Parathyroid adenoma (tissue), 2 donors: ENCODE data around the gene XRCC4.

Source experiments
- H2AFZ ChIP-seq: fragments of 300-600 bp; sonication (generic); one replicate; pipeline ENCODE4 v1.7.0; 2017; ENCODE audit warnings: antibody characterized with exemption, mild to moderate bottlenecking
- H3K27ac ChIP-seq: fragments of 300-600 bp; sonication (generic); one replicate; pipeline ENCODE4 v1.7.0; 2017
- H3K27me3 ChIP-seq: fragments of 300-600 bp; sonication (generic); one replicate; pipeline ENCODE4 v1.7.0; 2017; ENCODE audit warnings: low read length; ENCODE audit not compliant: control insufficient read depth, insufficient read depth
- H3K36me3 ChIP-seq: fragments of 300-600 bp; sonication (generic); one replicate; pipeline ENCODE4 v1.7.0; 2017; ENCODE audit warnings: low read length; ENCODE audit not compliant: control insufficient read depth, insufficient read depth
- H3K4me1 ChIP-seq: fragments of 300-600 bp; sonication (generic); one replicate; pipeline ENCODE4 v1.7.0; 2017; ENCODE audit warnings: control low read depth
- H3K4me2 ChIP-seq: fragments of 300-600 bp; sonication (generic); one replicate; pipeline ENCODE4 v1.7.0; 2017; ENCODE audit warnings: low read length
- H3K4me3 ChIP-seq: fragments of 300-600 bp; sonication (generic); one replicate; pipeline ENCODE4 v1.7.0; 2017; ENCODE audit warnings: low read depth, low read length
- H3K79me2 ChIP-seq: fragments of 300-600 bp; sonication (generic); one replicate; pipeline ENCODE4 v1.7.0; 2017; ENCODE audit warnings: control low read depth
- H3K9ac ChIP-seq: fragments of 300-600 bp; sonication (generic); one replicate; pipeline ENCODE4 v1.7.0; 2017; ENCODE audit warnings: mild to moderate bottlenecking
- H3K9me3 ChIP-seq: fragments of 300-600 bp; sonication (generic); one replicate; pipeline ENCODE4 v1.7.0; 2017; ENCODE audit warnings: low read length; ENCODE audit not compliant: control insufficient read depth
- CTCF ChIP-seq: fragments of 300-600 bp; sonication (generic); IDR thresholded peaks from one replicate; pipeline ENCODE4 v1.7.0; 2017; ENCODE audit warnings: antibody characterized with exemption, mild to moderate bottlenecking
- donor health status: primary hyperparathyroidism.

XRCC4 gene

GRCh38 chr5:83097689-83098231 lies 20.4 kb downstream of the XRCC4 start:
- Histone ChIP-seq H2AFZ (no peak overlapping the region), H3K9me3 (no peaks in the 10 kb centered on the region), H3K27ac (no peak overlapping the region), H3K79me2 (no peaks in the 10 kb centered on the region), H3K4me3 (no peak overlapping the region), H3K9ac (no peak overlapping the region), H3K4me2 (no peak overlapping the region), H3K4me1 (peaks cover 7% of the 10 kb centered on the region), H3K27me3 (no peaks in the 10 kb centered on the region), H3K36me3 (no peaks in the 10 kb centered on the region)
- no peak for TF ChIP-seq CTCF

- Histone ChIP-seq H3K27ac (no peak overlapping the region), H3K79me2 (no peaks in the 10 kb centered on the region), H3K36me3 (no peaks in the 10 kb centered on the region), H3K4me1 (peaks cover 7% of the 10 kb centered on the region), H3K9me3 (no peaks in the 10 kb centered on the region), H3K4me3 (no peak overlapping the region), H3K4me2 (no peak overlapping the region), H2AFZ (no peak overlapping the region), H3K9ac (no peak overlapping the region), H3K27me3 (no peaks in the 10 kb centered on the region)
- no peak for TF ChIP-seq CTCF
These were observed 21.7 kb downstream of the XRCC4 start for GRCh38 chr5:83099001-83099400.

GRCh38 chr5:83099445-83099844 lies 22.1 kb downstream of the XRCC4 start:
- Histone ChIP-seq H3K79me2 (no peaks in the 10 kb centered on the region), H2AFZ (no peak overlapping the region), H3K9ac (no peak overlapping the region), H3K4me3 (no peak overlapping the region), H3K4me2 (no peak overlapping the region), H3K27me3 (no peaks in the 10 kb centered on the region), H3K27ac (no peak overlapping the region), H3K36me3 (no peaks in the 10 kb centered on the region), H3K4me1 (peaks cover 7% of the 10 kb centered on the region), H3K9me3 (no peaks in the 10 kb centered on the region)
- TF ChIP-seq CTCF = no peak

GRCh38 chr5:83101514-83101913 lies 24.2 kb downstream of the XRCC4 start:
- TF ChIP-seq CTCF = no peak
- no peak overlapping the region for H3K27ac ChIP-seq
- H3K4me2 ChIP-seq = no peak overlapping the region
- no peaks in the 10 kb centered on the region for H3K79me2 ChIP-seq
- no peak overlapping the region for H3K9ac ChIP-seq
- H3K4me1 ChIP-seq = peaks cover 7% of the 10 kb centered on the region
- no peak overlapping the region for H3K4me3 ChIP-seq
- no peaks in the 10 kb centered on the region for H3K27me3 ChIP-seq
- H3K9me3 ChIP-seq = no peaks in the 10 kb centered on the region
- H3K36me3 ChIP-seq = no peaks in the 10 kb centered on the region
- no peak overlapping the region for H2AFZ ChIP-seq

GRCh38 chr5:83102364-83102980 lies 25.1 kb downstream of the XRCC4 start:
- H3K4me1 ChIP-seq = peaks cover 7% of the 10 kb centered on the region
- no peak overlapping the region for H3K4me3 ChIP-seq
- H2AFZ ChIP-seq = no peak overlapping the region
- H3K9ac ChIP-seq = no peak overlapping the region
- no peaks in the 10 kb centered on the region for H3K79me2 ChIP-seq
- no peak for TF ChIP-seq CTCF
- no peaks in the 10 kb centered on the region for H3K9me3 ChIP-seq
- no peak overlapping the region for H3K27ac ChIP-seq
- no peaks in the 10 kb centered on the region for H3K27me3 ChIP-seq
- no peaks in the 10 kb centered on the region for H3K36me3 ChIP-seq
- H3K4me2 ChIP-seq = no peak overlapping the region
